GM21390 (cell line): Measurements from ENCODE around the gene SRGAP3.
"Not testable (repeated sequence)": the region's sequence is repeated elsewhere in the genome, so short reads cannot be mapped to it uniquely, and the experiment has no call there.

Experiments used
- ATAC-seq: cut with Tn5 transposase; IDR thresholded peaks from one replicate; pipeline ENCODE4 v1.9.1; 2021; ENCODE audit not compliant: unreplicated experiment

Gene SRGAP3

GRCh38 chr3:9098716-9099675 lies 150.4 kb downstream of the SRGAP3 start:
- no peak for ATAC-seq

GRCh38 chr3:9097495-9097894 lies 152.0 kb downstream of the SRGAP3 start:
- ATAC-seq = no peak

GRCh38 chr3:9091486-9092235 lies 157.8 kb downstream of the SRGAP3 start:
- no peak for ATAC-seq

- no peak for ATAC-seq
Measured at GRCh38 chr3:9088441-9089353, 160.7 kb downstream of the SRGAP3 start.

GRCh38 chr3:9087831-9088413 lies 161.5 kb downstream of the SRGAP3 start:
- ATAC-seq = no peak

GRCh38 chr3:9085428-9085827 lies 164.0 kb downstream of the SRGAP3 start:
- not testable (repeated sequence) for ATAC-seq

GRCh38 chr3:9081184-9081818 lies 168.1 kb downstream of the SRGAP3 start:
- ATAC-seq = no peak

- no peak for ATAC-seq
Measured at GRCh38 chr3:9080163-9080562, 169.3 kb downstream of the SRGAP3 start.

- no peak for ATAC-seq
Measured at GRCh38 chr3:9079676-9080075, 169.8 kb downstream of the SRGAP3 start.

GRCh38 chr3:9078561-9079240 lies 170.7 kb downstream of the SRGAP3 start:
- ATAC-seq = no peak

GRCh38 chr3:9077029-9077428 lies 172.4 kb downstream of the SRGAP3 start:
- no peak for ATAC-seq

- ATAC-seq = no peak
Measured at GRCh38 chr3:9075762-9076161, 173.7 kb downstream of the SRGAP3 start.

- ATAC-seq = no peak
Measured at GRCh38 chr3:9074079-9074478, 175.4 kb downstream of the SRGAP3 start.

- ATAC-seq = no peak
Measured at GRCh38 chr3:9072667-9073009, 176.8 kb downstream of the SRGAP3 start.

- ATAC-seq = no peak
Measured at GRCh38 chr3:9071936-9072666, 177.3 kb downstream of the SRGAP3 start.

GRCh38 chr3:9070961-9071360 lies 178.5 kb downstream of the SRGAP3 start:
- ATAC-seq = no peak

GRCh38 chr3:9069971-9070370 lies 179.5 kb downstream of the SRGAP3 start:
- no peak for ATAC-seq

- ATAC-seq = no peak
Measured at GRCh38 chr3:9068051-9068450, 181.4 kb downstream of the SRGAP3 start.
